ENCODE data around the gene ATP5F1E.
"Not testable (repeated sequence)": the region's sequence is repeated elsewhere in the genome, so short reads cannot be mapped to it uniquely, and the experiment has no call there.

ATP5F1E gene

DNA sequence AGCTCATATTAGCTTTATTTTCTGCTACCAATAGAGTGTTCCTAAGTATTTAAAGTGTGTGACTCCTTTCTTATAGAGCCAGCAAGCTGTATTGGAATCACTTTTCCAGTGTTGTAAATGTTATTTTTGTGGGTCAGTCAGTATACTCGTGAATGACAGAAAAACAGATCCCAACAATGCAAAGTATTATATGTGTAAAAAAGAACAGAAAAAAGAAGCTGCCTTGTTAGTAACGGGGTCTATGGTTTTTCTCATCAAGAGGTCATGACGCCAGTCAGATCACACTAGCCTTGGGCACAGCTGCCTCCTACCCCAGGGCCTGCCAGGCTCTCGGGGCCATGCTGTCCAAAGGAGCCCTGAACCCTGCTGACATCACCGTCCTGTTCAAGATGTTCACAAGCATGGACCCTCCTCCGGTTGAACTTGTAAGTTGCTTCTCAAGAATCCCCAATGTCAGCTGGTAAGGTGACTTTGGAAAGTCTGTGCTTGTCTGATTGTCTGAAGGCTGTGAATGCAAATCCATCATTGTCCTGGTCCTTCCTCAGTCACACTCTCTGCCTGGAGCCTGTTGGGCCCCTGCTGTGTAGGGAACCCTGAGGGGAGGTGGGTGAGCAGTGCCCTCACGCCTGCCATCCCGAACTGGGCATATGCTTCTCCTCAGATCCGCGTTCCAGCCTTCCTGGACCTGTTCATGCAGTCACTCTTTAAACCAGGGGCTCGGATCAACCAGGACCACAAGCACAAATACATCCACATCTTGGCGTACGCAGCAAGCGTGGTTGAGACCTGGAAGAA lies 41.3 kb downstream of the ATP5F1E start:
- no peak for TF ChIP-seq ZNF274 (IDR thresholded peaks at IDR 0.05; ENCODE audit: low read depth, low read length)
- H3K4me3 ChIP-seq (ENCODE audit: low read length): no peak overlapping the region

DNA sequence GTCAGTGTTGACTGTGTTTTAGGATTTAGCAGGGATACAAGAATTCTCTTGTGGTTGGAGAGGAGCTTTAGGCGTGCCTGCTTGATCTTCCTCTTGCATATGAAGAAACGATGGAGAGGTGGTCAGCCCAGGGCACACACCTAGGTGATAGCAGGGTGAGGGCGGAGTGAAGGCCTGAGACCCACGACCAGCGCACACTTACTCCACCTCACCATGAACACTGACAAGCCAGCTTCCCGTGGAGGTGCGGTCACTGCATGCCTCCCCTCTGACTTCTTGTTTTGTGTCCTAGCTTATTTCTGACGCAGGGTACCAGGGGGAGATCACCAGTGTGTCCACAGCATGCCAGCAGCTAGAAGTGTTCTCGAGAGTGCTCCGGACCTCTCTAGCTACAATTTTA lies 42.9 kb downstream of the ATP5F1E start:
- TF ChIP-seq ZNF274 (IDR thresholded peaks at IDR 0.05; ENCODE audit: low read depth, low read length): no peak

DNA sequence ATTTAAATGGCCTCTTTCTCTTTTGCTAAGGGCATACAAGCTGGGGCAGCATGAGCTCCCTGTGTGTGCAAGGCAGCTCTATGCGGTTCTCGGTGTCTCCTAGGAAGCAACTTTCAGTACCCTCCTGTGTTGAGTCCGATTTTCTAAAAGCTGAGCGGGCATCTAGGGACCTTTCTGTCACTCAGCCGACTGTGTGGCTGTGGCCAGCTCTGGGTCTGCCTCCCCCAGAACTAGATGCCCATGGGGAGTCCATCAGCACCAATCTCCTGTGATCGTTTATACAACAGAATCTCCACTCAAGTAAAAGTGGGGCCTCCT lies 43.6 kb downstream of the ATP5F1E start:
- TF ChIP-seq ZNF274 (IDR thresholded peaks at IDR 0.05; ENCODE audit: low read depth, low read length): no peak

More for the DNA sequence above, 42.9 kb downstream of the ATP5F1E start:
- no peak overlapping the region for H3K4me3 ChIP-seq (ENCODE audit: low read length)

DNA sequence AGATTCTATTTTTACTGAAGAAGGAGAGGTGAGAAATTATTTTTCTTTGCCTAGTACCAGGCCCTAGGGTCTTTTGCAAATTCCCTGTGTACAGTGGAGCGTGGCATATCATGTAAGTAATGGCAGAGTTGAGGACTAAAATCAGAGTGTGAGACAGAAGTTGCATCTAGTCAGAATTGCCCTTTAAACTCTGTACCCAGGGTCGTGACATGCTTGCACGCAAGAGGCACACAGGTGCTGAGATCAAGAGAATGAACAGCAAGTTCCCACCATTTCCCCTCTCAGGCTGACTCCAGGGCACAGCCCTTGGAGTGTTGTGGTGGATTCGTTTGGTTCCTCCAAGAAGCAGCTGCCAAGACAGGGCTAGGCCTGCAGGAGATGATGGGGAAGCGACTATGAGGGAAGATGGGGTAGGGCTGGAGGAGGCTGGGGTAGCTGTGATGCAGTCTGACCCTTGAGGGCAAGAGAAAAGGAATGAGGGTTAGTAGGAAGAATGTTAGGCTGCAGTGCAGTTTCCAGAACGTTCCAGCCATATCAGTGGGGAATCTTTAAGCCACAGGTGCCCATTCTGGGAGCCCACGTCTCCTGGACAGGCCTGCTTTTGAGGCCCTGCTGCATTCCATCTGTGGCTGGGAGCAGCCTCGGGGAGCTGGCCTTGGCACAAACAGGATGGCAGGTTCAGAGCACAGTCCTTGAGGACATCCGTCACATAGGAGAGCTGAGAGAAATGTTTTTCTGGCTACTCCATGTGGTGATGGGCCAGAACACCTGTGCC lies 44.2 kb downstream of the ATP5F1E start:
- H3K4me3 ChIP-seq (ENCODE audit: low read length): no peak overlapping the region
- no peak for TF ChIP-seq ZNF274 (IDR thresholded peaks at IDR 0.05; ENCODE audit: low read depth, low read length)

More for the DNA sequence above, 43.6 kb downstream of the ATP5F1E start:
- H3K4me3 ChIP-seq (ENCODE audit: low read length): no peak overlapping the region

DNA sequence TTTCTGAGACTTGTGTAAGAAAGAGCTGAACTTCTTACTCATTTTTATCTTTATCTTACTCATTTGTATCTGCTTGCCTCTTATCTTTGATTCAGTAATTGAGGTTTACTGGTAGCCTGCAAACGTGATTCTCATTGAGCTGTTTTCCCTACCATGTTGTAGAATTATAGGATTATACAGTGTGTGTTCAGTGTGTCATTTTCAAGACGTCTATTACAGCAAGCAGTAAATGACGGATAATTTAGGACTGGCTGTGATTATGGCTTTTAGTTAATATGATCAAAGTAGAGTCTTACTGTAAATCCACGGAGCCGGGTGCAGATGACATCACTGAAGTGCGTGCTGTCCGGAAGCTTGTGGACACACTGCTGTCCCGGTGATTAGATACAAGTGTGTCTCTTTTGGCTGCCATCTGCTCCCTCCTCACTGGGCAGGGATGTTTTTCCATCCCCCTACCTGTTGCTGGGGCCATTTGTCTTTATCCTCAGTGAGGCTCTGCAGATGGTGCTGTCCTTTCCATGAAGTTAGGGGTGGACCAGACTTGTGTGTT lies 45.1 kb downstream of the ATP5F1E start:
- no peak for TF ChIP-seq ZNF274 (IDR thresholded peaks at IDR 0.05; ENCODE audit: low read depth, low read length)
- no peak overlapping the region for H3K4me3 ChIP-seq (ENCODE audit: low read length)

DNA sequence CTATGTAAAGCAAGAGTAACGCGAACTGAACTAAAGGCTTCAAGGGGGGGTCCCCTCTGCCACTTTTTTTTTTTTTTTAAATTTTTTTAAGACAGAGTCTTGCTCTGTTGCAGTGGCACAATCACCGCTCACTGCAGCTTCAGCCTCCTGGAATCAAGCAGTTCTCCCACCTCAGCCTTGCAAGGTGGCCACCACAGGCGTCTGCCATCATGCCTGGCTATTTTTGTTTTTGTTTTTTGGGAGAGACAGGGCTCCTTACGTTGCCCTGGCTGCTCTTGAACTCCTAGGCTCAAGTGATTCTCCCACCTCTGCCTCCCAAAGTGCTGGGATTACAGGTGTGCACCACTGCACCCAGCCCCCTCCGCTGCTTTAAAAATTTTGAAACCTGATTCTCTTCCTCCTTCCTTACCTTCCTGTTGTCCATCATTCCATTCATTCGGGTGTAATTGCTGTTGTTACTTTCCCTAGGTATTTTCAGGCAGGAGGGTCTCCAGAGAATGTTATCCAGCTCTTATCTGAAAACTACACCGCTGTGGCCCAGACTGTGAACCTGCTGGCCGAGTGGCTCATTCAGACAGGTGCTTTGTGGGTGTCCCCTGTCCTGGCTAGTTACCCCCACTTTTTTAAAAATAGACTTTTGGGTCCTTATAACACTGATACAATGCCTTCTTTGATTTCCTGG lies 45.7 kb downstream of the ATP5F1E start:
- H3K4me3 ChIP-seq (ENCODE audit: low read length): no peak overlapping the region
- no peak for TF ChIP-seq ZNF274 (IDR thresholded peaks at IDR 0.05; ENCODE audit: low read depth, low read length)

DNA sequence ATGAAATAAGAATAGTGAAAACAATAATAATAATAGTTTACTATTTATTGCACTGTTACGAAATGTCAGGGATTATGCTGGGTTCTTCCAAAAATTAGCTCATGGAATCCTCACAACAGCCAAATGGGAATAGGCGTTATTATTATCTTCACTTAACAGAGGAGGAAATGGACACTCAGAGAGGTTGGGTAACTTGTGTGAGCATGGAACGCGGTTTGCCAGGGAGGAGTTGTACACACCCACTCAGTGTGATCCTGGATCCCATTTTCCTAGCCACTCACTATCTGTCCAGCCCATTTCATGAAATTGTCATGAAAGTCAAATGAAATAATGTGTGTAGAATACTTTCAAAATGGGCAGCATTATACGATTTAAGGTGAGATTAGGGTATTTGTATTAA lies 46.5 kb downstream of the ATP5F1E start:
- no peak overlapping the region for H3K4me3 ChIP-seq (ENCODE audit: low read length)
- TF ChIP-seq ZNF274 (IDR thresholded peaks at IDR 0.05; ENCODE audit: low read depth, low read length): no peak

DNA sequence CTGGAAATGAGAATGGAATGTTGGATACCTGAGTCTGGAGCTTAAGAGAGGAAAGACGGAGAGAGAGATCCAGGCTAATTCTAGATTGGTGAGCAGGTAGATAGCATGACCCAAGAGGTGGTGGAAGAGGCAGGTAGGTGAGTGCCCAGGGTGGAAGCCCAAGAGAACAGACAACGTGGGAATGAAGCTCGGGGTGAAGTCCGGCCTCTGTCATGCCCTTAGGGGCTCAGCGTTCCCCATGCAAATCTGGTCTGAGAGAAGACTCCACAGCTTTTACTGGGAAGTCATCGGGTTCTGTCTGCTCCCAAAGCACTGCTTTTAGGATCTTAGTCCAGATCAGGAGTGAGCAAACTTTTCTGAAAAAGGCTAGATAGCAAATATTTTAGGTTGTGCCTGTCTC lies 47.4 kb downstream of the ATP5F1E start:
- H3K4me3 ChIP-seq (ENCODE audit: low read length): no peak overlapping the region
- TF ChIP-seq ZNF274 (IDR thresholded peaks at IDR 0.05; ENCODE audit: low read depth, low read length): no peak

DNA sequence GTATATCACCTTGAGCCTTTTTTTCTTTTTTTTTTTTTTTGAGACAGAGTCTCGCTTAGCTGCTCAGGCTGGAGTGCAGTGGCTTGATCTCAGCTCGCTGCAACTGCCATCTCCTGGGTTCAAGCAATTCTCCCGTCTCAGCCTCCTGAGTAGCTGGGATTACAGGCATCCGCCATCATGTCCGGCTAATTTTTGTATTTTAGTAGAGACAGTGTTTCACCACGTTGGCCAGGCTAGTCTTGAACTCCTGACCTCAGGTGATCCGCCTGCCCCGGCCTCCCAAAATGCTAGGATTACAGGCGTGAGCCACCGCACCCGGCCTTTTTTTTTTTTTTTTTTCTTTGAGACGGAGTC lies 49.0 kb downstream of the ATP5F1E start:
- H3K4me3 ChIP-seq (ENCODE audit: low read length): not testable (repeated sequence)

DNA sequence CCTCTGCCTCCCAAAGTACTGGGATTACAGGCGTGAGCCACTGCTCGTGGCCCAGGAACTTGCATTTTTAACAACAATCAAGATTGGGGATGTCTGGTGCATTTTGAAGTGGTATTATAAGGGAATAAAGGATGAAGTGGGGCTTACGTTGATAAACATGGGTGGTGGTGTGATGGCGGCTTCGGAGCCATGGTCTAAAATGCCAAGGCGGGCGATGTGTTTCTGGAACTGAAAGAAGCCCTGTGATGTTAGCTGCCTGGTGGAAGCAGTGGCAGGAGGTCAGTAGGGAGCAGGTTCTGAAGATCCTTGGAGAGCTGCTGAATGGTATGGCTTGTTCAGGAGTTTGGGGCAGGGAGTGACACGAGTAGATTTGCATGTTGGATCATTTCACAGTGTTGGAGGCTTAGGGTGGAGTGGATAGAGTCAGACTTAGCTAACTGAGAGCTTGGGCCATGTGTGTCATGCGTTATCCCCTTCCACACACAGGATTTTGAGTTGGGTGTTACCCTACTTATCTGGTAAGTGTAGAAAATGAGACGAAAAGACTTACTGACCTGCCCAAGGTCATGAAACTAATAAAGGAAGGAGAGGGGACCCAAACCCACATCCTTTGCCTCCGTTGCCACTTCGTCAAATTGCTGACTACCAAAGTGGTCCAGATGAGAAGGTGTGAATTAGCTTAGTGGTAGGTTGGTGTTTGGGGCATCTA lies 49.6 kb downstream of the ATP5F1E start:
- H3K4me3 ChIP-seq (ENCODE audit: low read length): peak overlapping the region; percentile 96; the same call in 1 of the 2 replicates
- TF ChIP-seq ZNF274 (IDR thresholded peaks at IDR 0.05; ENCODE audit: low read depth, low read length): no peak

DNA sequence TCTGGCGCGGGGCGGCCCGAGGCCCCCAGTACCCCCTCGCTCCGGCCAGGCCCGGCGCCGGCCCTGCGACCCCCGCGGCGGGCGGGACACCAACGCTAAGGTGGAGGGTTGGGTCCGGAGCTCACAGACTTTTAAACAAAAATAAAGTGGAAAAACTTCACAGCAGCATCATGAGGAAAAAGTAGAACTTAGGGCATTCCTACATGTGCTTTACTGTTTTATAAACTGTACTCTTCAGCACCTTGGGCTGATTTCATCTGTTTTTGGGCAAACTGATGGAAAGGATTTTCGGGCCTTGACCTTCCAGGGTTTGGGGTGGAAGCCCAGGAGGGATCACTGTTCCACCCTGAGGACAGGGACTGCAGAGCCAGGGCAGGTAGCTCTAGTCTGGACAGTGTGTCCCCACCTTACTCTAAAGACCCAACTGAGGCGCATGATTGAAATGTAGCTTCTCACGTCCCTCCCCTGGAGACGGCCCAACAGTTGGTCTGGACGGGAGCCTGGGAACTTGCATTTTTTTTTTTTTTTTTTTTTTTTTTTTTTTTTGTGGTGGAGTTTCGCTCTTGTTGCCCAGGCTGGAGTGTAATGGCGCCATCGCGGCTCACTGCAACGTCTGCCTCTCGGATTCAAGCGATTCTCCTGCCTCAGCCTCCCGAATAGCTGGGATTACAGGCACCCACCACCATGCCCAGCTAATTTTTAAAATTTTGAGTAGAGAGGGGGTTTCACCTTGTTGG lies 50.3 kb downstream of the ATP5F1E start:
- no peak for TF ChIP-seq ZNF274 (IDR thresholded peaks at IDR 0.05; ENCODE audit: low read depth, low read length)
- peak overlapping the region; percentile 96 for H3K4me3 ChIP-seq (ENCODE audit: low read length)

DNA sequence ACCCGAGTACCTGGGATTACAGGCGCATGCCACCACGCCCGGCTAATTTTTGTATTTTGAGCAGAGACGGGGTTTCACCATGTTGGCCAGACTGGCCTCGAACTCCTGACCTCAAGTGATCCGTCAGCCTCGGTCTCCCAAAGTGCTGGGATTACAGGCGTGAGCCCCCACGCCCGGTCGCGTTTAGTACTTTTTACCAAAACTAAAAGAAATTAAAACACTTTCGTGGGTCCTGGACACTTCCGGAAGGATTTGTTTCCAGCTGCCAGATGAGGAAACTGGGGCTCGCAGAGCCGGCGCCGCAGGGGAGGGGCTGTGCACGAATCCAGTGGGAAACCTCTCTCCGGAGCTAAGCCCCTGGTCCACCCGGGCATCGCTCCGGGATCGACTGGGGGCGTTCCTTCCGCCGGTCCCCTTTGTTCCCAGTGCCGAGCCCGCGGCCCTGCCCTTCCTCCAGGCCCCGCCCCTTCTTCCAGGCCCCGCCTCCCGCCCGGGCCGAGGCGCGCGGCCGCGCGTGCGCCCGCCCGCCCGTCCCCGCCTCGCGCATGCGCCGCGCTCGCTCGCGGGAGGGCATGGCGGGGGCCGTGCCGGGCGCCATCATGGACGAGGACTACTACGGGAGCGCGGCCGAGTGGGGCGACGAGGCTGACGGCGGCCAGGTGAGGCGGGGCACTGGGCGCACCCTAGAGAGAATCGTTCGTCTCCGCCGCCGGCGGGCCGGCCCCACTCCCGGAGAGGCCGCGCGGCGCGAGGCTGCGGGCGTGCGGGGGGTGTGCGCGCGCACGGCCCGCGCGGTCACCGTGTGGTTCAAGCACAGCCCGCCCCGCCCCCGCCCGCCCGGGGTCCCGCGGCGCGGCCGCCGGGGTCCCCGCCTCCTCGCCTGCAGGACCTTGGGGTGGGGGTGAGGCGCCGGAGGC lies 51.2 kb downstream of the ATP5F1E start, which contains the start of gene NELFCD:
NELFCD (plus strand) TSS at position 546 of the 917 bp plus-strand sequence; CDS start at position 600, 54 bp downstream.
- no peak for TF ChIP-seq ZNF274 (IDR thresholded peaks at IDR 0.05; ENCODE audit: low read depth, low read length)

More for the DNA sequence above, 51.2 kb downstream of the ATP5F1E start, which contains the start of gene NELFCD:
- peak within 1 kb of the TSS; percentile 96 for H3K4me3 ChIP-seq (ENCODE audit: low read length)

Data from GM08714 (cell line).